HG03060 (cell line): ENCODE data around the gene OGFOD3.

Source experiments
- ATAC-seq: cut with Tn5 transposase; IDR thresholded peaks from one replicate; pipeline ENCODE4 v1.9.1; 2021; ENCODE audit warnings: low read depth, moderate number of reproducible peaks; ENCODE audit not compliant: unreplicated experiment

Gene OGFOD3

DNA sequence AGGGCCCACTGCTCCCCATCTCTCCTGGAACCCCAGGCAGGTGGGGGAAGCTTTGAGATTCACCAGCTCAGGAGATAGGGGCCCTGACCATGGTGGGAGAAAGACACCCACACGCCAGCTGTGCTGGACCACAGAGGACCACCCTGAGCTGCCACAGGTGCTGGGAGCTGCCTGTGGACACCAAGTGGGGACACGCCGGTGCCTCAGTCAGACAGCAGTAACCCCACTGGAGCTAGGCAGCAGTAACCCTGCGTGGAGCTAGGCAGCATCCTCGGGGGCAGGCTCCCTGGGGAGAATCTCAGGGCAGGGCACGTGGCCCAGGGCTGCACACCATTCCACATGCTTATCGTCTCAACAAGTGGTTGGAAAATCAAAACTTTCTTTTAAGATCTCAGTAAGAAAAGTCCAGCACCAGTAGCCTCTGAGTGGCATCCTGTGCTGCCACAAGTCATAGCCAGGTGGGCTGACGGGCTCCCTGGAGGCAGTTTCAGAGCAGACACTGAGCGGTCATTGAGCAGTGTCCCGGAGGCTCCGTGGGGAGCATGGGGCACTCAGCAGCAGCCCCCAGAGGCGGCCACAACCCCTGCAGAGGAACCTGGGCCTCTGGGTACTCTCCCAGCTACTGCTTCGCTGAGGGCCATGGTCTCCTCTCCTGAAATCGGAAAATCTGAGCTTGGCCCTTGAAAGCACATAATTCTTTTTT, 8.2 kb downstream of the OGFOD3 start:
- ATAC-seq: no peak

DNA sequence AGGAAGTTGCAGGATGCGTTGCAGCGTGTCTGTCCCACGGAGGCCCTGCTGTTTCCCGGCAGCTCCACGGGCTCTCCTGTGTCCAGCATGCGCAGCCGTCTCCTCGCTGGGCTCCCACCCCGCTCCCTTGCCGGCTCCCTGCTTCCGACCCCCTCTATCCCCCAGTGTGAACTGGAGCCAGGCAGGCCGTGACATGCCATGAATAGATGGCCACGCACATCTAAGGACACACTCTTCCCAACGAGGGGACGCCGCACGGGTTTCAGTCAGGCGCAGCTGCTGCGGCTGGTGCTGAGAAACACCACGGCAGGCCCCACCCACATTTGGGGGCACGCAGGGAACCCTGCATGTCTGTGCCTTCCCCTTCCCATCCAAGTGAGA, 9.5 kb downstream of the OGFOD3 start:
- ATAC-seq: no peak

DNA sequence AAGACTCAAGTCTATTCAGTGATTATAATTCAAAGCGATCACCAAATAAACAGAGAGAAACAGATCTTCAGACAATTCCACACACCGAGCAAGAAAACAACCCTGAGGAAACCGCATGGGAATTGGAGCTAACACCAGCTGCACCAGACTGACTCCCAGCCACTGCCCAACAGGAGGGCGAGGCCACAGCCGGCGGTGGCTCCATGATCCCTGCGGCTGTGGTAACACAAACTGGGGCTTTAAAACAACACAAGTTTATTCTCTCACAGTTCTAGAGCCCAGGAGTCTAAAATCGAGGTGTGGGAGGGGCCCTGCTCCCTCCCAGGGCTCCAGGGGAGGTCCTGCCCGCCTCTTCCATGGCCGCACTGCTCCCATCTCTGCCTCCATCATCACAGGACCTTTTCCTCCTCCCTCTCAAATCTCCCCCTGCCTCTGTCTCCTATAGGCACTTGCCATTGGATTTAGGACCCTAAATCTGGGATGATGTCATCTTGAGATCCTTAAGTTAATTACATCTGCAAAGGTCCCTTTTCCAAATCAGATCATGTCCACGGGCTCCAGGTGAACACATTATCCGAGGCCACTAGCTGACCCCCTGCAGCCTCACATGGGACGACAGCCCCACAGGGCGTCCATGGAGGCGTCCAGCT, 10.0 kb downstream of the OGFOD3 start:
- ATAC-seq: no peak

DNA sequence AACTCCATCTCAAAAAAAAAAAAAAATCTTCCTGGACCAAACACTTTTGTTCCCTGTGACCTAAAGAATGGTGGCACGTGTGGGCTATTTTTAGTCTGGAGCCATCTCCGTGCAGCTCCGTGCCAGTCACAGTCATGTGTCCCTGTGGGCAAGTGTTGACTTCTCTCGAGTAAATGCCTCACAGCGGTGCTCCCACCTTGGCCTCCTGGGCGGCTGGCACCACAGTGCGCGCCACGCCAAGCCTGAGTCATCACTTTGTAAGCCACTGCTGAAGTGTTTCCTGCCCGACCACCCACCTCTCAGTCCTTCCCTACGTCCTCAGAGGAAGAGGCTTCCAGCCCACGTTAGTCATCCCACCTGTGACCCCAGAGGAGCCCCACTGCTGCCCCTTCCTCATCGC, 11.1 kb downstream of the OGFOD3 start:
- ATAC-seq: no peak

DNA sequence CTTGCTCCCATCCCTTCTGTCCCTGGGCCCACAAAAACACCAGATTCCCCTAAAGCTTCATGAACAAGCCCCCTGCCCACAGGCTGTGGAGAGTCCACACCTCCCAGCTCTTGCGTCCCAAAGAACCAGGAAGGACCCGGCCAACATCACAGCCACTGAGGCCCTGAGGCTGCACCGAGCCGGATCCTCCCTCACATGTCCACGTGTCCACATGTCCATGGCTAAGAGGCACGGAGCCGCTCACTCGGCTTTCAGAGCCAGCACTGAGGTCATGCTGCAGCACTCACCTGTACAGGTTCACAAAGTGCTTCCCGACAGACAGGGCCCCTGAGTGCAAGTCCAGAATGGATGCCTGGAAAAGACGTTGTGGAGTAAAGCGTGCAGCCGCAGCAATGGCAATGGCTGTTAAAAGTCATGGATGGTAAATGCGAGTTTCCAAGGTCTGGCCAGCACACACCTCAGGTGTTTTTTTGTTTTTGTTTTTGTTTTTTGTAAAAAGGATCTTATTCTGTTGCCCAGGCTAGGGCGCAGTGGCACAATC, 12.2 kb downstream of the OGFOD3 start:
- ATAC-seq: no peak

DNA sequence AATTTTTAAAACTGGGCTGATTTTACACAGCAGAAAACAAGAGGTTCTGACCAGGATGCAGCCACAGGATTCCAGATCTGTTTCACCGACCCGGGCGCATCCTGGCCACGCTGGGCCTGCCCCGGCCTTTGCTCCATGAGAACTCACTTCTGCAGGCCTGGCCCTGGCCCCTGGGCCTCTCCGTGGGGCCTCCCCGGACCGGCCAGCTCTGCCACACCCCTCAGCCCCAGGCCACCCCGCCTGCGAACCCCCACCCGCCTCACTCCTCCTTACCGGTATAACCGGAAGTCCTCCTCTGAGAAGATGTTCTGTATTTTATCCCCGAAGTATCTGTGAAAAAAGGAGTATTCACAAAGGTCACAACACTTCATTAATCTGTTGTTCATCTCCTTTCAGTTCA, 13.3 kb downstream of the OGFOD3 start:
- ATAC-seq: no peak

DNA sequence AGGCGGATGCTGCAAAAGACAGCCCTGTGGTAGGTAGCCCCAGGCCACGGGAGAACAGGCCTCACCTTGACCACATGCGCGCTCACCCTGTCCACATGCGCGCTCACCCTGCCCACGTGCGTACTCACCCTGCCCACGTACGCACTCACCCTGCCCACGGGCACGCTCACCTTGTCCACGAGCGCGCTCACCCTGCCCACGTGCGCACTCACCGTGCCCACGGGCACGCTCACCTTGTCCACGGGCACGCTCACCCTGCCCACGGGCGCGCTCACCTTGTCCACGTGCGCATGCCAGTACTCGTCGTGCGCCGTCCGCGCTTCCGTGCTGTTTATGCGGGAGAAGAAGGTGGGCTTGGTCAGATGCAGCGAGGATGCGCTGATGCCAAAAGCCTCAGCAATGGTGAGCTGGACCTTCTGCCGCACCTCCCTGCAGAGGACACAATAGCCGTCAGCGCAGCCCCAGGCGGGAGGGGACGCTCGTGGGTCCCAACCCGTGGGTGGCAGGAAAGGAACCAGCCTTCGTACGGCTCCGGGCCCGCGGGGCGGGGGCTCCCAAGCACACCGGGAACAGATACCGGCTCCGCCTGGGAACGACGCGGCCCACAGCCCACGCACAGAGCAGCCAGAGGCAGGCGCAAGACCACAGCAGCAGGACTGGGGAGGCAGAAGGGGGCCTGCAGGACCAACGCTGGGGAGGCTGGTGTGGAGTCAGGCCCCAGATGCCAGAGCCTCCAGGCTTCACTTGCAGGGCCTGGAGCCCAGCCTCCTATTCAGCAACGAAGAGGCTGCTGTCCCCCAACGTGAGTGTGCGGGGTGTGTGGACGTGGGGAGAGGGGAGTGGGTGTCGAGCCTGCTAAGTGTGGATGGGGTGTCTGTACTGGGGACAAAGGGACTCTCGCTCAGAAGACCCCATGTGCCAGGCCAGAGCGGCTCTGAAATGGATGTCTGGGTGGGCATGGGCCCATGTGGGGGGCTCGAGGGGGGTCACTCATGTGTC, 14.4 kb downstream of the OGFOD3 start:
- no peak for ATAC-seq

DNA sequence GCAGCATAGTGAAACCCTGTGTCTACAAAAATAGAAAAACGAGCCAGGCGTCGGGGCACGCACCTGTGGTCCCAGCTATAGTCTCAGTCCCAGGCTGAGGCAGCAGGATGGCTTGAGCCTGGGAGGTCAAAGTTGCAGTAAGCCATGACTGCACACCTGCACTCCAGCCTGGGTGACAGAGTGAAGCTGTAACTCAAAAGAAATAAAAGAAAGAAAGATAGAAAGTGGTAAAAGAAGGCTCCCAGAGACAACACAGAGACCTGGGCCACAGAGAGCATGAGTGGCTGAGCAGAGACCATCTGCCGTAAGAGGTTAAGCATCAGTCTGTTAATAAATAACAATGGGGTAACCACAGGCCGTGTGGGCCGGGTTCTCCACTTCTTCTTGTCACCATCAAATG, 15.5 kb downstream of the OGFOD3 start:
- ATAC-seq: no peak

DNA sequence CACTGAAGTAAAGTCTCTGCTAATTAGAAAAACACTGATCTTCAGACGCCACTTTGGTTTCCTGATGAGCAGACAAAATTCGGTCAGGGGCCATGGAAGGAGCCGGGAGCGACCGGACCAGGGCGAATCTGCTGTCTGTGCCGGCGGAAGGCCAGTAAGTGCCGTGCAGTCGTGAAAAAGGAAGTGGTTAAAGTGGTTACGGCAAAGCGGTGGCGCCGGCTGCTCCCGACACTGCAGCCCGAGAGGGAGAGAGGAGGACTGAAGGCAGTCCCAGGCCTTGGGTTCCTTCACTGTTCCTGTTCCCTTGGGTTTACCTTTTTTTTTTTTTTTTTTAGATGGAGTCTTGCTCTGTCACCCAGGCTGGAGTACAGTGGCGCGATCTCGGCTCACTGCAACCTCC, 17.6 kb downstream of the OGFOD3 start:
- no peak for ATAC-seq

DNA sequence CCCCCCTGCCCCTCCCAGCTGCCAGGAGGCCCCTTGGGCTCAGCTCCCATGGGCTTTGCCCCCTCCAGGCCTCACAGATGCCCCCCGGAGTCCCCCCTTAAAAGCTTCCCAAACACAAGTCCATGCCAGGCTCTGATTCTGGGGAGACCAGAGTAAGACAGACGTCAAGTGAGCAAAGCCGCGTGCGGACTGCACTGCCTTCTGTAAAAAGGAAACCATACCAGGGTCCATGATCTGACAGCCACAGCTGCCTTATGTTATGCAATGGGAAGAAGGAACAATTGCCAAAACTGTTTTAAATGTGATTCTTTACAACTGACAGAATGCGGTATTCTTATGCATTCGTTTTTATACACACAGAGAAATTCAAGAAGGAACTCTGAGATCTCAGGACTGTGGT, 18.2 kb downstream of the OGFOD3 start:
- no peak for ATAC-seq

DNA sequence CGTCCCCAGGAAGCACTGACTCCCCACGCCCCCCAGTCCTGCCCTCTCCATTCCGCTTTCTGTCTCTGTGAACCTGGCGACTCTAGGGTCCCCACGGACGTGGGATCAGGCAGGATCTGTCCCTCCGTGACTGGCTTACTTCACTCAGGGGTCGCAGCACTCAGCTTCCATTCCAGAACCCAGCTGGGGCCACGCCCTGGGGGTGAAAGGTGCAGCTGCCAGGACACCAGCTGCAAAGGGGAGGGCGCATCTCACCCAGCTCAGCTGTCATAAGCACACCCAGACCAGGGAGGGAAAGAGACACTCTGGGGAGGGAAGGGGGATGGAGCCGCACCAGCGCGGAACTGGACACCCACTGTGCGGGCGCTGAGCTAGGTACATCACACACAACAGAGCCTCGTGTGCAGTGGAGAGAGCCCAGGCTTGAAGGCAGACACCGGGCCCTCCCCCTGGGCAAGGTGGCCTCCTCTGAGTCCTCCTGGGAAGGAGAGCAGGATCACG, 18.7 kb downstream of the OGFOD3 start:
- ATAC-seq: no peak

DNA sequence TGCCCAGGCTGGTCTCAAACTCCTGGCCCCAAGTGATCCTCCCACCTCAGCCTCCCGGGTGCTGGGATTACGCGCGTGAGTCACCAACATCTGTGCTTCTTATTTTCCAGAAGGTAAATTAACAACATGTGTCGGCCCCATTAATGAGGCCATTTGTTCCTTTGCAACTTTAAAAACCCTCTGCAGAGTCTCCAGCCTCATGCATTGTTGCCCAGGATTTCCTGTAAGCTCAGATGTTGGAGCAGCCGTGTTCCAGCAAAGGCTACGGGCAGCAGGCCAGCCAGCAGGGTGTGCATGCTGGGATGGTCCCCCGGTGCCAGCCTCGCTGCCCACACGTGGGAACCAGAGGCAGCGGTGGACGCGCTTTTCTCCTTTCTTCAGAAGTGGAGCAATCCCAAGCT, 19.3 kb downstream of the OGFOD3 start:
- no peak for ATAC-seq

DNA sequence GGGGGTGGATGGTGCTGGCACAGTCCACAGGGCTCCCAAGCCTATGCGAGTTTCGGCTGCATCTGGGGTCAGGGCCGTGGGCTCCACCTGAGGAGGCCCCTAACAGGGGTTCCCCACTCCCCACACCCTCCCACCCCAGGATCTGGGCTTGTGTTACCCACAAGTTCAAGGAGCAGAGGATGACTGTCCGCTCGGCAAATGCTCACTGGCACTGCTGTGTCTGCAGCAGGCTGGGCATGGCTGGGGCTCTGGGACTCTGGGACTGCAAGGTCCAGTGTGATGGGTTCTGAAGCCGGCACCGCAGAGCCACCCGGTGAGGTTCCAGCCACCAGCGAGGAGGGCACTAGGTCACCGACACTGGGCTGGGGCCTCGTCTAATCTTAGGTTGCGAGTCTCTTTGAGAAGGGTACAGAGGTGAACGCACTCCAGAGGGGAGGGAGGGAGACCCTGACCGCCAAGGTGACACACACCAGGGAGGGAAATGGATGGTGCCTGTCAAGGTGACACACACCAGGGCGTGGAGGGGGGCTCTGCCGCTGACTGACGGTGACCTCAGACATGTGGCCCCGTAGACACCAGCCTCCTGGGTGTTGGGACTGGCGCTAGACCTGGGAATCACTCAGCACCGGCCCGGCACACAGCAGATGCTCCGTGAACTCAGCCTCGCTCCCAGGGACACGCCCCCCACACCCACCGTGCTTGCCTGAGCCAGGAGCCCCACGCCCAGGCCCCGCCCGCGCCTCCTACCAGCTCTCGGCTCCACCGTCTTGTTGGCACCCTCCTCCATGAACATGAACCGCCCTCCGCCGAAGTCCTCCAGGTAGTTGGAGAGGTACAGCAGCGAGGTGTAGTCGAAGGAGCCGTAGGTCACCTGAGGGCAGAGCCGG, 20.7 kb downstream of the OGFOD3 start:
- ATAC-seq: no peak

DNA sequence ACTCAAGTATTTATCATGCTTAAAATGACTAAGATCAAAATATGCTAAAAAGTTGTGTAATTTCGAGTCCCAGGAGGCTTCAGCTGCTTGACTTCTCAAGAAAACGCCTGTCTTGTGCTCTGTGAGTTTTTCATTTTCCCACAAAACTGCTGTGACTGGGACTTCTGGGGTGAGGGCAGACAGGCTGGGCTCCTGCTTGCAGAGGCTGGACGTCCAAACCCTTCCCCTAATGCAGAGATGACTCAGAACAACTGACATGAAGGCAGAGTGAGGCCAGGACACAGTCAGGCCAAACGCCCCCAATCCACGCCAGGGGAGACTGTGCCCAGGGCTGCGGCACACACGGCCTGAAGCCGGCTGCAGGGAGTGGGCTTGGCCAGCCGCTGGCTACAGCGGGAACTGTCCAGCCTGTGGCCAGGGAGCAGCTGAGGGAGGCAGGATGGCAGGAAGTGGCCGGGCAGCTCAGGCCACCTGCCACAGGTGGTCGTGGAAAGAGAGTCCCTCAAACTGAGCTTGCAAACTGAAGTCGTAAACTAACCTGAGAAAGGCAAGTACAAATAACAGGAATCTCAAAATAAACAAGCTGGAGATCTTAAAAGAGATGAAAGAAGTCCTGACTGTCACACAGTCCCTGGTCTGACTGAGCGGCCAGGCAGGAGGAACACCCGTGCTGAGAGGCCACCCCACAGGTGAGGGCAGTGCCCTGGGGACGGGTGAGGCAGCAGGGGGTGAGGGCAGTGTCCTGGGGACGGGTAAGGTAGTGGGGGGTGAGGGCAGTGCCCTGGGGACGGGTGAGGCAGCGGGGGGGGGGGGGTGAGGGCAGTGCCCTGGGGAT, 21.6 kb downstream of the OGFOD3 start:
- no peak for ATAC-seq

DNA sequence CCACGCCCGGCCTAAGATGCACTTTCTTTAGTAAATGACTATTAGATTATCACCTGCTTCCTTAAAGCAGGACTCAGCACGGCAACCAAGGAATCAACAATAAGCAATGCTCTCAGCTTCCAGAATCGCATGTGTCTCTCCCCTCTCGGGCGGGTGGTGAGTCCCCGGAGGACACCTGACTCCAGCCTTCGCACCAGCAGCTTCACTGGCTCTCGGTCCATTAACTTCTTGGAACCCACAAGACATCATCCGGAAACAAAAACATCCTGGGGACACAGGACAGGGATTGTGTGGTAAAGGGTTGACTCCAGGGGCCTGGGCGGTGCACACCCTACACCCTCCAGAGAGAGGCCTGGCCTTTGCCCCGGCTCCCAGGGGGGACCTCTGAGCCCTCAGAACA, 24.1 kb downstream of the OGFOD3 start:
- no peak for ATAC-seq

DNA sequence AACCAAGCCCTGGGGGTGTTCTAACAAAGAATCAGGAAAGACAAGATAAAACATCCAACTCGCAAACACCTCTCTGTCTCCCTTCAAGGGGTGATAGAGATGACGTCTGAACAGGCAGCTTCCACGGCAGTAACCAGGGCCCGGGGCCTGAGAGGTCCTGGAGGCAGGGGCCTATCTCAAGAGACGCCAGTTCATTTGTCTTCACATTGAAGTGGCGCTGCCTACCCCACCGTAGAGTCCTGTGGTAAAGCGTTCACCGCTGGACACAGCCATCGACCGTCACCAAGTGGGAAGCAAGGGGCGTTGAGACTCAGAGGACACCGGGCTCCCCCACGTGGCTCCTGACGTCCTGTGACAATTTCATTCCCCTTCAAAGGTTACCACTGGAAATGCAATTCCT, 25.4 kb downstream of the OGFOD3 start:
- no peak for ATAC-seq

DNA sequence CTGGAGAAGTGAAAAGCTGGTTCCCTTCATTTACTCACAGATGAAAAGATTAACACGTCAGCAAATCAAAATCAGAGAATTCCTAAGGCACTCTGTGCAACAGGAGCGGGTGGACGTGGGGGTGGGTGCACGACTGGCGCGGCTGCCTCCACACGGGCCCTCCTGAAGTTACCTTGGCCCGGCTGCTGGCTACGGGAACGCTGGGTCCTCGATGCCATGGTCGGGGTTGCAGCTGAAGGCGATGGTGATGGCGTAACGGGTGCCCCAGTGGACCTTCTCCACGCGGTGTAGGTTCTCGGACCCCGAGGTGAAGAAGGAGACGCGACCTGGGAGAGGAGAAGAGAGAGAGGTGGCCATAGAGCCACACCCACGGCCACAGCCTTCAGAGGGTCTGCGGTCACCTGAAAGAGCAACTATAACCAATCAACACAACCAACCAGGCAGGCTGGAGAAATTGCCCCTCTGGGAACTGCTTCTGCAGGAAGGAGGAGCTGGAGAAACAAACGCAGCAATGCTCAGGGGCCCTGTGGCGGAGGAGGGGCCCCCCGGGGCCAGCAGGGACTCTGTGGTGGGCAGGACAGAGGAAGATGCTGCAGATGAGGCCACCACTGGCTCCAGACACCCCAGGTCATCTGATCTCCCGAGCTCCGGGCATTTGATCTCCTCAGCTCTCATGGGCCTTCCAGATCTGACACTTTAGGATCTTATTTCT, 26.0 kb downstream of the OGFOD3 start:
- ATAC-seq: no peak

DNA sequence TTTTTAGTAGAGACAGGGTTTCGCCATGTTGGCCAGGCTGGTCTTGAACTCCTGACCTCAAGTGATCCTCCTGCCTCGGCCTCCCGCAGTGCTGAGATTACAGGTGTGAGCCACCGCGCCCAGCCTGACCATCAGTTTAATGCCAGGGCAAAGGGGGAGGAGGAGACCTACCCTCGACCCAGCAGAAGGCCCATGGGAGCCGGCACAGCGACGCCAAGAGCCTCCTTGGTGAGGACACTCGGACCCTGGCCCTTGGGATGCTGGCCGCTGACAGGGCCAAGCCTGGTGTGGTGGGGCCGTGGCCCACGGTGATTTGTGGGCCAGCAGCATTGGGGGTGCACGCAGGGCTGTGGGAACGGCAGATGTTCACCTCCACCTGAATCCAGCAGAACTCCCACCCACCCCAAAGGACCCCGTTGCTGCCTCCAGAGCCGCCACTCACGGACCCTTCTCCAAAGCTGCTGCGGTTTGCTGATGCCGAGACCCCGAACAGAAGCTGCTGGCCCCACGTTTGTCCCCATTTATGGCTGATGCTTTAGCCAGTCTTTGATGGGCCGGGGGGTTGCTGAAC, 26.8 kb downstream of the OGFOD3 start:
- no peak for ATAC-seq
